Gastroesophageal sphincter (tissue), 4 donors: ENCODE results near the gene WFIKKN2. TPM values are rescaled to one million over a fixed set of nuclear protein-coding genes. Genes with fewer than 3 reads are reported as not detected.
A peak's percentile ranks its signal among the peaks of the same experiment; 100 is the strongest.

Experiments
- ATAC-seq: fragments of 150-250 bp; one replicate; pipeline ENCODE4 v1.9.1; 2016; ENCODE audit warnings: mild to moderate bottlenecking, moderate library complexity
- H3K27ac ChIP-seq, 4 donors: fragments of 200-600 bp; sonication (generic) in 3 of 4; 1 replicate in 3 of 4; 2 replicates in 1 of 4; pipeline ENCODE4 v1.5.1; 2016 to 2019
- H3K27me3 ChIP-seq: fragments of 200-600 bp; sonication (generic); one replicate; pipeline ENCODE4 v1.5.1; 2019
- H3K36me3 ChIP-seq, 2 donors: fragments of 200-600 bp; sonication (generic); one replicate each; pipeline ENCODE4 v1.5.1; 2019; ENCODE audit warnings: control low read depth in 1 of 2
- H3K4me1 ChIP-seq, 3 donors: fragments of 200-600 bp; sonication (generic); 1 replicate in 2 of 3; 2 replicates in 1 of 3; pipeline ENCODE4 v1.5.1; 2016 to 2019; ENCODE audit warnings: control low read depth in 2 of 3
- H3K4me3 ChIP-seq, 2 donors: fragments of 200-600 bp; sonication (generic); one replicate each; pipeline ENCODE4 v1.5.1; 2019; ENCODE audit warnings: mild to moderate bottlenecking in 1 of 2, moderate library complexity in 1 of 2
- H3K9me3 ChIP-seq, 3 donors: fragments of 200-600 bp; sonication (generic); one replicate each; pipeline ENCODE4 v1.5.1; 2017 to 2019; ENCODE audit warnings: control low read depth in 2 of 3
- EP300 ChIP-seq: sonication (generic); formaldehyde crosslinking; IDR thresholded peaks from one replicate; pipeline ENCODE4 v1.6.1; 2017; ENCODE audit warnings: antibody characterized with exemption, mild to moderate bottlenecking
- POLR2A ChIP-seq, 2 donors: fragments of 450-650 bp; IDR thresholded peaks; one replicate each; pipeline ENCODE4 v1.6.1; 2017; ENCODE audit warnings: antibody characterized with exemption in 2 of 2, mild to moderate bottlenecking in 2 of 2, moderate library complexity in 1 of 2
- POLR2AphosphoS5 ChIP-seq: sonication (generic); formaldehyde crosslinking; IDR thresholded peaks from one replicate; pipeline ENCODE4 v1.6.1; 2017; ENCODE audit warnings: antibody characterized with exemption
- WGBS, 2 donors: methylation state at CpG; one replicate each; pipeline ENCODE4 v1.1.5; 2018; ENCODE audit warnings: low coverage in 1 of 2; 5-methylcytosine and 5-hydroxymethylcytosine counted together
- total RNA-seq, 4 donors: library from RNA; depleted of rRNA; stranded (reverse); fragments of >200 nt; gene quantifications; one replicate each; pipeline ENCODE4 v1.1.0, GENCODE V29; 2016
- TF ChIP-seq, protein P1 (sequence below), 4 experiments: fragments of 200-600 bp in 2 of 4; fragments of 450-650 bp in 2 of 4; sonication (generic) in 1 of 4; IDR thresholded peaks; one replicate each; pipeline ENCODE4 v1.5.1; 2017 to 2019; ENCODE audit warnings: antibody characterized with exemption in 4 of 4, mild to moderate bottlenecking in 2 of 4, moderate library complexity in 2 of 4

The WFIKKN2 gene
- total RNA-seq, 4 donors from 2014 or later: 0.16 to 0.69 (median 0.36) TPM

DNA sequence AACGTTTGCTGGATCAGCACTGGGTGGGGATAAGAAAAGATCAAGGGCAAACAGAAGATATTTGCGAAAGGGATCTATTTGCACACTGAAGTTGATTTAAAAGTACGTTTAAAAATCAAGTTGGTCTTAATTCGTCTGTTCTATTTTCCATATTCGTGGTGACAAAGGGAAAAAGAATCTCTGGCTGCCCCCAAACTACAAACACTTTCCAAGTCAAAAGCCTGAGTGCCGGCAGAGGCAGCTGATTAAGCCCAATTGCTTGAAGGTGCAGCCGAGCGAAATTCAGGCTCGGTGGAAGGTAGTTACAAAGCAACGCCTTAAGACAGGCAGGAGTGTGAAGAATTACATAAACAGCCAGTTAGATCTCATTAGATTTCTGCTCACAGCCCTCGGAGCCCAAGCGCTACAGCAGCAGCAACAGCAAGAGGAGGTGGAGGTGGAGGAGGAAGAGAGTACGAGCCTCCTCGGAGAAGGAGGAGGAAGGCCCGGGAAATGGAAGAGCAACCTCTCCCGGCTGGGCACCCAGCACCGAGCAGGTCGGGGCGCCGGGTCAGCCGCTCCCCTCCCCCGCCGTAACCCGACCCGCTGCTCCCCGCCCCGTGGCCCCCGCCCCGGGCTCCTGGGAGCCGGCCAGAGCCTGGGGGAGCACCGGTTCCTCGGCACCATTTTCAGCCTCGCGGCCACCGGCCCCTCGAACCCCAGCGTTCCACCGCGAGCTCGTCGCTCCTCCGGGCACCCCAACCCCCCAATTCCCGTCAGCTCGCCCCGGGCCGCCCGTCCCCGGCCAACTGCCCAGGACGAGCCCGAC lies 29.9 kb downstream of the WFIKKN2 start:
- H3K4me3 ChIP-seq: peak overlapping the region; percentile 89 to 92
- H3K9me3 ChIP-seq: no peaks in the 10 kb centered on the region
- no peak for ATAC-seq
- H3K27me3 ChIP-seq: no peaks in the 10 kb centered on the region
- H3K4me1 ChIP-seq: peaks cover 0 to 55% (median 9%) of the 10 kb centered on the region in 3 donors
- TF ChIP-seq POLR2AphosphoS5 (peak; percentile 30), EP300 (no peak)
- peak overlapping the region; percentile 96 to 100 (median 100) for H3K27ac ChIP-seq
- 0 to 1% methylated on average over 14 to 21 of the region's 50 CpGs for WGBS, 2 donors
- H3K36me3 ChIP-seq: peaks cover 0 to 17% of the 10 kb centered on the region in 2 donors

DNA sequence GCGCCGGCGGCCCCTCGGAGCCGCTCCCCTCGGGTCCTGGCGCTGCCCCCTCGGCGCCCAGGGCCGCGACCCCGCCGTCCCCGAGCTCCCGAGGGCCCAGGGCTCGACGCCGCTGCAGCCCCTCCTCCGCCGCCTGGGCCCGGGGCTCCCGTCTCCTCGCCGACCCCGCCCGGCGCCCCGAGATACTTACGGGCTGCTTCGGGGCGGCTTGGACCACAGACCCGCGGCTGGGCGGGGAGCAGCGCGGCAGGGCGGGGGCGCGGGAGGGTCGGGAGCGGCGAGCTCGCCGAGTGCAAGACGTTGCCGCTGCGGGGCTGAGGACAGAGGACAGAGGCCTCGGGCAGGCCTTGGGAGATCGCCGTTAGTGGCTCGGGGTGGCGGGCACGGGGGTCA lies 30.5 kb downstream of the WFIKKN2 start:
- Histone ChIP-seq H3K36me3 (peaks cover 0 to 17% of the 10 kb centered on the region in 2 donors), H3K27me3 (no peaks in the 10 kb centered on the region), H3K4me1 (peaks cover 0 to 49% (median 9%) of the 10 kb centered on the region in 3 donors), H3K4me3 (peak overlapping the region; percentile 89 to 92), H3K27ac (peak overlapping the region; percentile 96 to 100 (median 100)), H3K9me3 (no peaks in the 10 kb centered on the region)
- TF ChIP-seq, protein P1, sequence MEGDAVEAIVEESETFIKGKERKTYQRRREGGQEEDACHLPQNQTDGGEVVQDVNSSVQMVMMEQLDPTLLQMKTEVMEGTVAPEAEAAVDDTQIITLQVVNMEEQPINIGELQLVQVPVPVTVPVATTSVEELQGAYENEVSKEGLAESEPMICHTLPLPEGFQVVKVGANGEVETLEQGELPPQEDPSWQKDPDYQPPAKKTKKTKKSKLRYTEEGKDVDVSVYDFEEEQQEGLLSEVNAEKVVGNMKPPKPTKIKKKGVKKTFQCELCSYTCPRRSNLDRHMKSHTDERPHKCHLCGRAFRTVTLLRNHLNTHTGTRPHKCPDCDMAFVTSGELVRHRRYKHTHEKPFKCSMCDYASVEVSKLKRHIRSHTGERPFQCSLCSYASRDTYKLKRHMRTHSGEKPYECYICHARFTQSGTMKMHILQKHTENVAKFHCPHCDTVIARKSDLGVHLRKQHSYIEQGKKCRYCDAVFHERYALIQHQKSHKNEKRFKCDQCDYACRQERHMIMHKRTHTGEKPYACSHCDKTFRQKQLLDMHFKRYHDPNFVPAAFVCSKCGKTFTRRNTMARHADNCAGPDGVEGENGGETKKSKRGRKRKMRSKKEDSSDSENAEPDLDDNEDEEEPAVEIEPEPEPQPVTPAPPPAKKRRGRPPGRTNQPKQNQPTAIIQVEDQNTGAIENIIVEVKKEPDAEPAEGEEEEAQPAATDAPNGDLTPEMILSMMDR (IDR thresholded peaks at IDR 0.05): peak in 1 of 4 experiments; percentile 22
- TF ChIP-seq POLR2A (IDR thresholded peaks at IDR 0.05): no peak
- no CpG with 5 or more reads among the region's 53 CpGs for WGBS, 2 donors
- peak; percentile 2 for ATAC-seq

DNA sequence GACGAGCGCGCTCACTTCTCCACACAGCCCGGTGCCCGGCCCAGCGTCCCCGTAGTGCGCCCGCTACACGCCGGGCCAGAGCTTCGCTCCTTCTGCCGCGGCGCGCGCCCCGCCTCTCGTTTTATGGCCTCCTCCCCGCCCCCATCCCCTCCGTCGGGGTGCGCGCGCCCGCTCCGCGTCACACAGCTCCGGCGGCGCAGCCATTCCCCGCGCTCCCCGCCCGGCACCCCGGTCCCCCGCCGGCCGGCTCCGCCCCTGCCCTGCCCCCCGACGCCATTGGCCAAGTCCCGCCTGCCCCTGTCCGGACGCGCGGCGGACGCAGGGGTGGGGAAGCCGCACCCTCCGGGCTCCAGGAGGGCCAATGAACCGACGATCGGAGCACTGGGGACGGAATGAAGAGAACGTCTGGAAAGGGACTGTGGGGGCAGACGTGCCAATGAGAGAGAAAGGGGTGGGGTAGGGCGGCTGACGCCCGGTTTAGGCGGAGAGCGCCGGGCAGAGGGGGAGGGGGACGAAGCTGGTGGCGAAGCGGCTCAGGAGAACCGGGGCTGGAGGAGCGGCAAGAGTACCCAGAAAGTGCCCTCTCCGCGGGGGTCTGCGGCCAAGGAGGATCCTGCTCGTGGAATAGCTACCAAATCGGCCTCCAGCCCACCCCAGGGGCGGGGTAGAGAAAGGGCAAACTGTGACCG lies 31.0 kb downstream of the WFIKKN2 start, which contains the start of gene TOB1:
Gene TOB1 (minus strand): TSS at position 94 of the 689 bp plus-strand sequence. CDS start 2,337 bp downstream, outside the sequence.
- Histone ChIP-seq H3K27me3 (no peaks in the 10 kb centered on the region), H3K9me3 (no peaks in the 10 kb centered on the region), H3K4me3 (peak within 1 kb of the TSS; percentile 89 to 92), H3K36me3 (peaks cover 0 to 17% of the 10 kb centered on the region in 2 donors), H3K27ac (peak within 1 kb of the TSS; percentile 98 to 100 (median 100)), H3K4me1 (peaks cover 0 to 44% (median 9%) of the 10 kb centered on the region in 3 donors)
- TF ChIP-seq, protein P1 (IDR thresholded peaks at IDR 0.05): peak in 3 of 4 experiments; percentile 3 to 8 (median 7)
- TF ChIP-seq POLR2A (IDR thresholded peaks at IDR 0.05) (peak; percentile 100), EP300 (peak; percentile 32), POLR2AphosphoS5 (peak; percentile 100)
- WGBS, 2 donors: 0% methylated on average over 8 to 24 of the region's 75 CpGs
- peak; percentile 91 for ATAC-seq

DNA sequence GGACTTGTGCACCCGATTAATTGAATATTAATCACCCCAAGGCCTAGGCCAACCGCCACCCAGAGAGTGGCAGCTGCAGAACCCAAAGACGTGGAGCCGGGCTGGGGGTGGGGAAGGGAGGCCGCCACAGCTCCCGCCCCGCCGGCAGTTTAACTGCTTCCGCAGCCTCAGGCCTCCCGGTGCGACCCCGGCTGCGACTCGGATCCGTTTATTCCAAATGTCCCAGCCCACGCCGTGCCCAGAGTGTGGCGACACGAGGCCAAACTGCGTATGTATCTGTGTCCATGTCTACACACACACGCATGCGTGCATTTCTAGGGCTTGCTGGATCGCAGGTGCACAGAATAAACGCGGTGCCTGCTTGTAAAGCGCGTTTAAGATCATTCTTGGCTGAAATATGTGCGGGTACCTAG lies 31.6 kb downstream of the WFIKKN2 start:
- Histone ChIP-seq H3K27ac (peak overlapping the region; percentile 98 to 100 (median 100)), H3K27me3 (no peaks in the 10 kb centered on the region), H3K4me1 (peaks cover 0 to 42% (median 9%) of the 10 kb centered on the region in 3 donors), H3K4me3 (peak overlapping the region; percentile 82 to 92), H3K9me3 (no peaks in the 10 kb centered on the region), H3K36me3 (peaks cover 0 to 13% of the 10 kb centered on the region in 2 donors)
- peak; percentile 15 for ATAC-seq
- WGBS, 2 donors: 0% methylated on average over 12 of the region's 28 CpGs; no CpG with 5 or more reads in 1 of the 2 donors
- no peak for TF ChIP-seq POLR2AphosphoS5
- no peak for TF ChIP-seq POLR2A (IDR thresholded peaks at IDR 0.05)
- TF ChIP-seq, protein P1 (IDR thresholded peaks at IDR 0.05): no peak
- no peak for TF ChIP-seq EP300
